ENCODE results near the gene FBXL16.
A peak's percentile ranks its signal among the peaks of the same experiment; 100 is the strongest.

The FBXL16 gene

DNA sequence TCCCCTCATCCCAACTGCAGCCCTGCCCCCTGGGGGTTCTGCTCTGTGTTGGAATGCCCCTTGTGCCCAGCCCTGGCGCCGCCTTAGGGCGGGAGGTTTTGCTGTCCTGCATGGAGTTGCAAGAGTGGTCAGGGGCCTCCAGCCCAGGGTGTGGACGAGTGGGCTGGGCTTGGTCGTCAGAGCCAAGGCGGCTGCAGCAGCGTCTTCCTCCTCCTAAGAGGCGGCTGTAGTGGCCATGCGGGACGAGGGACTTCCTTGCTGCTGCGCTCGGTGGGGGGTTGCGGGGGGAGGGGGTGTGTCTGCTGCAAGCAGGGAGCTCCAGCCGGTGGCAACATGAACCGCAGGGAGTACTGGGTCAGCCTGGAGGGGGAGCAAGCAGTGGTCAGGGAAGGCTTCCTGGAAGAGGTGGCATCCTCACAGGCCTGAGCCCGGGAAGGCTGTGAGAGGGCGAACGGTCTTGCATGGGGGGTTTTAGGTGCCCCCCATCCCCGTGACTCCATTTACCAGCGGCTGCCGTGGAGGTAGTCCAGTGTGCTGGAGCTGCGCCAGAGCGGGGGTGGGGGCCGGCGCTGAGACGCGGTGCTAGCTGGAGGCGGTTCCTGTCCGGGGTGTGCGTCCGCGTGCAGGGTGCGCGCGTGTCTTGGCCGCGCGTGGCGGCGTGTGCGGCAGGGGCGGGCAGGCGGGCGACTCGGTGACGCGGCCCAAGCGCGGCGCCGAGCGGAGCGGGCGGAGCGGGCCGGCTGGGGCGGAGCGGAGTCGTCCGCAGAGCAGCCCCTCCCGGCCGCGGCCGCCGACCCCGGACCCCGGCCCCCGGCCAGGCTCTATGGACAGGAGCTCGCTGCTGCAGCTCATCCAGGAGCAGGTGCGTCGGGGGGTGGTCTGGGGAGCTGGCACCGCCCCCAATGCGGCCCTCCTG is 30.4 kb downstream of the FBXL16 start, which contains the start of gene RHBDL1 (continued):
- TF ChIP-seq, protein P1, sequence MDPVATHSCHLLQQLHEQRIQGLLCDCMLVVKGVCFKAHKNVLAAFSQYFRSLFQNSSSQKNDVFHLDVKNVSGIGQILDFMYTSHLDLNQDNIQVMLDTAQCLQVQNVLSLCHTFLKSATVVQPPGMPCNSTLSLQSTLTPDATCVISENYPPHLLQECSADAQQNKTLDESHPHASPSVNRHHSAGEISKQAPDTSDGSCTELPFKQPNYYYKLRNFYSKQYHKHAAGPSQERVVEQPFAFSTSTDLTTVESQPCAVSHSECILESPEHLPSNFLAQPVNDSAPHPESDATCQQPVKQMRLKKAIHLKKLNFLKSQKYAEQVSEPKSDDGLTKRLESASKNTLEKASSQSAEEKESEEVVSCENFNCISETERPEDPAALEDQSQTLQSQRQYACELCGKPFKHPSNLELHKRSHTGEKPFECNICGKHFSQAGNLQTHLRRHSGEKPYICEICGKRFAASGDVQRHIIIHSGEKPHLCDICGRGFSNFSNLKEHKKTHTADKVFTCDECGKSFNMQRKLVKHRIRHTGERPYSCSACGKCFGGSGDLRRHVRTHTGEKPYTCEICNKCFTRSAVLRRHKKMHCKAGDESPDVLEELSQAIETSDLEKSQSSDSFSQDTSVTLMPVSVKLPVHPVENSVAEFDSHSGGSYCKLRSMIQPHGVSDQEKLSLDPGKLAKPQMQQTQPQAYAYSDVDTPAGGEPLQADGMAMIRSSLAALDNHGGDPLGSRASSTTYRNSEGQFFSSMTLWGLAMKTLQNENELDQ (tag by site-specific recombination; IDR thresholded peaks at IDR 0.05; ENCODE audit: low read depth): no peak
- TF ChIP-seq ZNF211 (tag by site-specific recombination; IDR thresholded peaks at IDR 0.05; ENCODE audit: low read depth) (no peak), ZNF776 (tag by site-specific recombination; IDR thresholded peaks at IDR 0.05; ENCODE audit: borderline replicate concordance) (no peak), ZNF514 (tag by site-specific recombination; IDR thresholded peaks at IDR 0.05) (no peak), ZNF707 (tag by site-specific recombination; IDR thresholded peaks at IDR 0.05) (no peak), ZNF596 (tag by site-specific recombination; IDR thresholded peaks at IDR 0.05) (no peak), ZNF426 (tag by site-specific recombination; IDR thresholded peaks at IDR 0.05) (no peak), TCF7L2 (IDR thresholded peaks at IDR 0.05; ENCODE audit: borderline replicate concordance, low read depth, low read length) (no peak), ZNF600 (tag by site-specific recombination; IDR thresholded peaks at IDR 0.05) (0 out of 2 replicates have a peak, but pooled peaks have one; percentile 32), ZNF112 (tag by site-specific recombination; IDR thresholded peaks at IDR 0.05) (no peak), ZNF169 (tag by site-specific recombination; IDR thresholded peaks at IDR 0.05) (no peak), GLI2 (tag by site-specific recombination; IDR thresholded peaks at IDR 0.05; ENCODE audit: borderline replicate concordance, low read depth) (no peak), BCL11A (tag by site-specific recombination; IDR thresholded peaks at IDR 0.05; ENCODE audit: low read depth) (no peak; the same call in 1 of the 2 replicates), ZNF292 (tag by site-specific recombination; IDR thresholded peaks at IDR 0.05; ENCODE audit: borderline replicate concordance, low read depth) (no peak), ZNF654 (tag by site-specific recombination; IDR thresholded peaks at IDR 0.05; ENCODE audit: low read depth) (no peak), ZNF544 (tag by site-specific recombination; IDR thresholded peaks at IDR 0.05) (no peak), TRIM28 (IDR thresholded peaks at IDR 0.05; ENCODE audit: borderline replicate concordance, low read length) (no peak), MEIS1 (CRISPR knock-in tag; IDR thresholded peaks at IDR 0.05; ENCODE audit: borderline replicate concordance) (no peak), MYNN (tag by site-specific recombination; IDR thresholded peaks at IDR 0.05; ENCODE audit: borderline replicate concordance) (no peak)
- TF ChIP-seq, protein P2, sequence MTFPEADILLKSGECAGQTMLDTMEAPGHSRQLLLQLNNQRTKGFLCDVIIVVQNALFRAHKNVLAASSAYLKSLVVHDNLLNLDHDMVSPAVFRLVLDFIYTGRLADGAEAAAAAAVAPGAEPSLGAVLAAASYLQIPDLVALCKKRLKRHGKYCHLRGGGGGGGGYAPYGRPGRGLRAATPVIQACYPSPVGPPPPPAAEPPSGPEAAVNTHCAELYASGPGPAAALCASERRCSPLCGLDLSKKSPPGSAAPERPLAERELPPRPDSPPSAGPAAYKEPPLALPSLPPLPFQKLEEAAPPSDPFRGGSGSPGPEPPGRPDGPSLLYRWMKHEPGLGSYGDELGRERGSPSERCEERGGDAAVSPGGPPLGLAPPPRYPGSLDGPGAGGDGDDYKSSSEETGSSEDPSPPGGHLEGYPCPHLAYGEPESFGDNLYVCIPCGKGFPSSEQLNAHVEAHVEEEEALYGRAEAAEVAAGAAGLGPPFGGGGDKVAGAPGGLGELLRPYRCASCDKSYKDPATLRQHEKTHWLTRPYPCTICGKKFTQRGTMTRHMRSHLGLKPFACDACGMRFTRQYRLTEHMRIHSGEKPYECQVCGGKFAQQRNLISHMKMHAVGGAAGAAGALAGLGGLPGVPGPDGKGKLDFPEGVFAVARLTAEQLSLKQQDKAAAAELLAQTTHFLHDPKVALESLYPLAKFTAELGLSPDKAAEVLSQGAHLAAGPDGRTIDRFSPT (tag by site-specific recombination; IDR thresholded peaks at IDR 0.05): peak; percentile 62
- TF ChIP-seq, protein P3, sequence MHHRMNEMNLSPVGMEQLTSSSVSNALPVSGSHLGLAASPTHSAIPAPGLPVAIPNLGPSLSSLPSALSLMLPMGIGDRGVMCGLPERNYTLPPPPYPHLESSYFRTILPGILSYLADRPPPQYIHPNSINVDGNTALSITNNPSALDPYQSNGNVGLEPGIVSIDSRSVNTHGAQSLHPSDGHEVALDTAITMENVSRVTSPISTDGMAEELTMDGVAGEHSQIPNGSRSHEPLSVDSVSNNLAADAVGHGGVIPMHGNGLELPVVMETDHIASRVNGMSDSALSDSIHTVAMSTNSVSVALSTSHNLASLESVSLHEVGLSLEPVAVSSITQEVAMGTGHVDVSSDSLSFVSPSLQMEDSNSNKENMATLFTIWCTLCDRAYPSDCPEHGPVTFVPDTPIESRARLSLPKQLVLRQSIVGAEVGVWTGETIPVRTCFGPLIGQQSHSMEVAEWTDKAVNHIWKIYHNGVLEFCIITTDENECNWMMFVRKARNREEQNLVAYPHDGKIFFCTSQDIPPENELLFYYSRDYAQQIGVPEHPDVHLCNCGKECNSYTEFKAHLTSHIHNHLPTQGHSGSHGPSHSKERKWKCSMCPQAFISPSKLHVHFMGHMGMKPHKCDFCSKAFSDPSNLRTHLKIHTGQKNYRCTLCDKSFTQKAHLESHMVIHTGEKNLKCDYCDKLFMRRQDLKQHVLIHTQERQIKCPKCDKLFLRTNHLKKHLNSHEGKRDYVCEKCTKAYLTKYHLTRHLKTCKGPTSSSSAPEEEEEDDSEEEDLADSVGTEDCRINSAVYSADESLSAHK (tag by site-specific recombination; IDR thresholded peaks at IDR 0.05): no peak
- TF ChIP-seq, protein P4, sequence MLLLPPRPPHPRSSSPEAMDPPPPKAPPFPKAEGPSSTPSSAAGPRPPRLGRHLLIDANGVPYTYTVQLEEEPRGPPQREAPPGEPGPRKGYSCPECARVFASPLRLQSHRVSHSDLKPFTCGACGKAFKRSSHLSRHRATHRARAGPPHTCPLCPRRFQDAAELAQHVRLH (tag by site-specific recombination; IDR thresholded peaks at IDR 0.05): no peak
- TF ChIP-seq, protein P5, sequence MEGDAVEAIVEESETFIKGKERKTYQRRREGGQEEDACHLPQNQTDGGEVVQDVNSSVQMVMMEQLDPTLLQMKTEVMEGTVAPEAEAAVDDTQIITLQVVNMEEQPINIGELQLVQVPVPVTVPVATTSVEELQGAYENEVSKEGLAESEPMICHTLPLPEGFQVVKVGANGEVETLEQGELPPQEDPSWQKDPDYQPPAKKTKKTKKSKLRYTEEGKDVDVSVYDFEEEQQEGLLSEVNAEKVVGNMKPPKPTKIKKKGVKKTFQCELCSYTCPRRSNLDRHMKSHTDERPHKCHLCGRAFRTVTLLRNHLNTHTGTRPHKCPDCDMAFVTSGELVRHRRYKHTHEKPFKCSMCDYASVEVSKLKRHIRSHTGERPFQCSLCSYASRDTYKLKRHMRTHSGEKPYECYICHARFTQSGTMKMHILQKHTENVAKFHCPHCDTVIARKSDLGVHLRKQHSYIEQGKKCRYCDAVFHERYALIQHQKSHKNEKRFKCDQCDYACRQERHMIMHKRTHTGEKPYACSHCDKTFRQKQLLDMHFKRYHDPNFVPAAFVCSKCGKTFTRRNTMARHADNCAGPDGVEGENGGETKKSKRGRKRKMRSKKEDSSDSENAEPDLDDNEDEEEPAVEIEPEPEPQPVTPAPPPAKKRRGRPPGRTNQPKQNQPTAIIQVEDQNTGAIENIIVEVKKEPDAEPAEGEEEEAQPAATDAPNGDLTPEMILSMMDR (tag by site-specific recombination; IDR thresholded peaks at IDR 0.05): no peak
- TF ChIP-seq, protein P6, sequence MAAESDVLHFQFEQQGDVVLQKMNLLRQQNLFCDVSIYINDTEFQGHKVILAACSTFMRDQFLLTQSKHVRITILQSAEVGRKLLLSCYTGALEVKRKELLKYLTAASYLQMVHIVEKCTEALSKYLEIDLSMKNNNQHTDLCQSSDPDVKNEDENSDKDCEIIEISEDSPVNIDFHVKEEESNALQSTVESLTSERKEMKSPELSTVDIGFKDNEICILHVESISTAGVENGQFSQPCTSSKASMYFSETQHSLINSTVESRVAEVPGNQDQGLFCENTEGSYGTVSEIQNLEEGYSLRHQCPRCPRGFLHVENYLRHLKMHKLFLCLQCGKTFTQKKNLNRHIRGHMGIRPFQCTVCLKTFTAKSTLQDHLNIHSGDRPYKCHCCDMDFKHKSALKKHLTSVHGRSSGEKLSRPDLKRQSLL (tag by site-specific recombination; IDR thresholded peaks at IDR 0.05): no peak
- TF ChIP-seq, protein P7, sequence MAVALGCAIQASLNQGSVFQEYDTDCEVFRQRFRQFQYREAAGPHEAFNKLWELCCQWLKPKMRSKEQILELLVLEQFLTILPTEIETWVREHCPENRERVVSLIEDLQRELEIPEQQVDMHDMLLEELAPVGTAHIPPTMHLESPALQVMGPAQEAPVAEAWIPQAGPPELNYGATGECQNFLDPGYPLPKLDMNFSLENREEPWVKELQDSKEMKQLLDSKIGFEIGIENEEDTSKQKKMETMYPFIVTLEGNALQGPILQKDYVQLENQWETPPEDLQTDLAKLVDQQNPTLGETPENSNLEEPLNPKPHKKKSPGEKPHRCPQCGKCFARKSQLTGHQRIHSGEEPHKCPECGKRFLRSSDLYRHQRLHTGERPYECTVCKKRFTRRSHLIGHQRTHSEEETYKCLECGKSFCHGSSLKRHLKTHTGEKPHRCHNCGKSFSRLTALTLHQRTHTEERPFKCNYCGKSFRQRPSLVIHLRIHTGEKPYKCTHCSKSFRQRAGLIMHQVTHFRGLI (tag by site-specific recombination; IDR thresholded peaks at IDR 0.05): no peak

Data from HEK293 (cell line).